NCI-H526 treated with DMSO at 0.1 percent for 48 hours (cell line): ENCODE data around the gene NFATC2.
"Not testable (repeated sequence)": the region's sequence is repeated elsewhere in the genome, so short reads cannot be mapped to it uniquely, and the experiment has no call there.

Source experiments
- DNase-seq: peaks from one replicate; lab custom pipeline; 2025; lab: John Stamatoyannopoulos, UW

Gene NFATC2

DNA sequence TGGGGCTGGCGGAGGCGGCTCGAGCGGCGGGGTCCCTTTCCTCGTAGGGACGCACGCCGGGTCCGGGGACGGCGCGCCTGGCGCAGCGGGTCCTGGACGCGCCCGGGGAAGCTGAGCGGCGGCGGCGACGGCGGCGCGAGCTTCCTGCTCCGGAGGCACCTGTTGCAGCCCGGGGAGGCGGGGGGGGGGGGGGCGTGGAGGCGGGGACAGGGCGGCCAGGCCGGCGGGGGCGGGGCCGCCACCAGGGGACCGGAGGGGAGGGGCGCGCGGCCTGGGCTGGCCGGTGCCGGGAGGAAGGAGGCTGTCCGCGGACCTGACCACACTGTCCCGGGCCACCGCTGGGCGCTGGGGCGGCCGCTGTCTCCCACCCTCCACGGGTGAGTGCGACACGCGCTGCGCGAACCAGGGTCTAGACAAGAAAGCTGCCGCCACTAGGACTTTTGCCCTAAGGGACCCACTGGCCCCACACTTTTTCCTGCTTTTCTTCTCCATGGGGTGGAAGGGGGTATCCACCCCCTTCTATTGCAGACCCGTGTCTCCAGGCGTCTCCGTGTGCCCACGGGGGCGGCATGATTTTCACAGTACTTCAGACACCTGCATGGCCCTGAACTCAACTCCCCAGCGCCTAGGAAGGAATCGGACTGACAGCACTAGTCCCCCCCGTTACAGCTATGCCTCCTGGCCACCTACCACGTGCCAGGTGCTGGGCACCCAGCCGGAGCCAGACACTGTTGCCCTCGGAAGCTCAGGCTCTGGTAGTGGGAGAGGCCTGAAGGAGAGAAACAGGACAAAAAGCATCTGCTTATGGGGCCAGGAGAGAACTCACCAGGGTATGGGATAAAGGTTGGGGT is at the start of gene NFATC2:
Gene NFATC2, minus strand, starts transcription at position 149 of the 851 bp plus-strand sequence. CDS start 220 bp downstream, outside the sequence.
- DNase-seq, result no peak

DNA sequence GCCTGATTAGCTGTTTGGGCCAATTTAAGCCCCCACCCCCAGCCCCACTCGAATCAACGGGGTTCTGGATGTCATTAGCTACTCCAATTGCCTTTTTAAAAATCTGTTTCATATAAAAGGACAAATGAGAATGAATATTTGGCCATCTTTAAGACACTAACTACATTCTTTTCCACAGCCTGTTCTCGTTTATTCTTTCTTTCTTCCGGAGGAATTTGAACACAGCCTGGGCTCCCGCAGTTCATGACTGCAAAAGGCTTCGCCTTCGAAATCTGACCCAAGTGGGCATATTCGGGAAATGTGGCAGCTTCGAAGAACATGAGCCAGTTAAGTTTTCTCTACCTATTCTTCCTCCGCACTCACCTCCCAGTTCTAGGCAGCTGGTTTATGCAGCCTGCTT is 49.4 kb upstream of the NFATC2 start:
- DNase-seq, result no peak

DNA sequence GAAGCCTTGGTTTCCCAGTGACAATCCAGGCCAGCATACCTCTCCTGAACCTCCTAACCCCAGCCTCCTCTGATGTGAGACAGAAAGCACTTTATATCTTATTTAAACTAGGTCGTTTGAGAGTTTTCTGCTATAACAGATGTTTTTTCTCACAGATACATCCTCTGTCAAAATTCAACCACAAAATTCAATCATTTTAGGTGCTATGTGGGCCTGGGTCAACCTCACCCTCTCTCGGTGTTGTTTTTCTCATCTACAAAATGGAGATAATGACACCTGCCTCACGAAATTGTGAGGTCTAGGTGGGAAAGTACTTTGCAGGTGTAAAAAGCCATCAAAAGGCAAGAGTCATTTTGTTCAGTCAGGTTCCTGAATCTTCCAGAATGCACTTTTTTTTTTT is 46.2 kb upstream of the NFATC2 start:
- DNase-seq, result no peak

DNA sequence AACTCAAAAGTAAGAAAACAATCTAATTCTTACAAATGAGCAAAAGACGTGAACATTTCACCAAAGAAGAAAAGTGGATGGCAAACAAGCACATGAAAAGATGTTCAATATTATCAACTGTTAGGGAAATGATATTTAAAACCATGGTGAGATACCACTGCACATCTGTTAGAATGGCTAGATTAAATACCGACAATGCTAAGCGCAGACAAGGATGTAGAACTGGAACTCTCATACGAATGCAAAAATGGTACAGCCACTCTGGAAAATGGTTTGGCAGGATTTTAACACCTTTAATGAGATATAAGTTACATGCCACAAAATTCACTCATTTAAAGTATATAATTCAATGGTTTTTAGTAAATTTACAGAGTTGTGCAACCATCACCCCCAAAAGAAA is 44.6 kb upstream of the NFATC2 start:
- DNase-seq, result peak; percentile 52

DNA sequence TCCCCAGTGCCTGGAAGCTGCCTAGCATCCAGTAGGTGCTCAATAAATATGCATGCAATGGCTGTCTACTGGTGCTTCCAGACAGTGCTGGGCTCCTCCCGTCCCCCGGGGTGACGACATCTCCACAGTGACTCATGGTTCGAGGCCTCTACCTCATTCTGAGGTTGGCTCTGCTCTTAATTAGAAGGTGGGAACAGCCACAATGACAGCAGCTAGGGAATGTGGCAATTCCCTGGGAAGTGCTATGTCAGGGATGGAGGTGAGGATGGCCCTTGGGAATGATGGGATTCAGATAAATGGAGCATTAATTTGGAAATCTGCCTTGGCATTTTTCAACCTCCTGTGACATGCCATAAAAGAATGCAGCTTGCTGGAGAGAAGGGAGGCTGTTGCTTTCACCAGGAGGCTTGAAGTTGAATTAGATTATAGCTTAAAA is 43.5 kb upstream of the NFATC2 start:
- no peak for DNase-seq

DNA sequence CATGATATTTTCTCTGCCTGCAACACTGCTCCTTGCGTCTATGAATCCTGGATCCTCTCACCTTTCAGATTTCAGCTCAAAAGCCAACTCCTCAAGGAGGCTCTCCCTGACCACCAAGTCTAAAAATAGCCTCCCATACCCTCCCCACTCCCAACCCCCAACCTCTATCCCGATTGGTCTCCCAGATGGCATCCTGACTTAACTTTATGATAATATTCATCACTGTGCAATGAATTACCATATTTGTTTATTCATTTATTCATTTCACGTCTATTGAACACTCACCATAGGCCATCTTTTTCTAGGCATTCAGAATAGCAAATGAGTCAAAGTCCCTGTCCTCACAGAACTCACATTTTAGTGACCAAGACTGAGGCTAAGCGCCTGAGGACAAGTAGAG is 42.6 kb upstream of the NFATC2 start:
- no peak for DNase-seq

DNA sequence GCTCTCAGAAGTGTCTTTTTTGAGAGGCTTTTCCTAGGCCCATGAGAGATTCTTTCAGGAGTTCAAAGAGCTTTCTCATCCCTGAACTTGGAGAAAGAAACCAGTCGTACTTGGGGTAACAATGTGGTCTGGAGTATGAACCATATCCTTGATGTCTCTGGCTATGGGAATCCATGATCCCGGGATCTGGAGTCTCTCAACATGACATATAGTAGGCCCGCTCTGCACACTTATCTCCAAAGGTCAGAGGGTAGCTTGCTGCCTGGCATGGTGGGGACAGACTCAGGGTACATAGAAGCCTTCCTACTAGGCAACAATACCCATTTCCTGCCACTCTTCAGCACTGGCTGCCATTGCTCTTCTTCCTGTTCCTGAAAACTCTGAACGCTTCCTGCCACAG is 42.2 kb upstream of the NFATC2 start:
- DNase-seq, result no peak

DNA sequence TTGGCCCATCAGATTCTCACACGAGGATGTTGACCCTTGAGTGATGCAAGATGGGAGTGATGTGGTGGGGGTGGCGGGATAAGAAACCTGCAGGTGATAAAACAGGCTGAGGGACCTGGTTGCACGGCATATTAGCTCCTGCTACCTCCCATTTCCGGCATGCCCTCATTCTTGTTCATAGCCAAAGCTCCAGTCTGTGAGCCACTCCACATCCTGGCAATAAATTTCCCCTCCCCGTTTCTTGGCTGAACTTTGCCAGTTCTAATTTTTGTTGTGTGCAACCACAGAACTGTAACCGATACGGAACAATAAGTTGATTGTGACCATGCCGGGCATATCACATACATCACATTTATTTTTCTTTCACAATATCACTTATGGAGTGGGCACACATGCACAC is 41.6 kb upstream of the NFATC2 start:
- no peak for DNase-seq

DNA sequence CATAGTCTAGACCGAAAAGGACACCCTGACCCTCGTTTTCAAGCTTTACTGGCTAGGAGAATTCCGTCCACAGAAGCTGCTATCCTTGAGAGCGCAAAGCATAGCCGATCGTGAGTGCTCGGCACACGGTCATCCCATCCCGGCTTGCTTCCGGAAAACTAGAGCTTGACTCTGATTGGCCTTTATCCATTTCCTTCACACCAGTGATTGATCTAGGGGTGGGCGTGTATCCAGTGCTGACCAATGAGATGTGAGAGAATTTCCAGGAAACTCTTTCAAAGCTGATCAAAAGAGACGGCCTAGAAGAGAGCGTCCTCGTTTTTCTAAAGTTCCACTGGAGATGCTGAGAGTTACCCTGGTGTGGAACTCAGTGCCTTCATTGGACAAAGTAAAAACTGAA is 41.0 kb upstream of the NFATC2 start:
- no peak for DNase-seq

DNA sequence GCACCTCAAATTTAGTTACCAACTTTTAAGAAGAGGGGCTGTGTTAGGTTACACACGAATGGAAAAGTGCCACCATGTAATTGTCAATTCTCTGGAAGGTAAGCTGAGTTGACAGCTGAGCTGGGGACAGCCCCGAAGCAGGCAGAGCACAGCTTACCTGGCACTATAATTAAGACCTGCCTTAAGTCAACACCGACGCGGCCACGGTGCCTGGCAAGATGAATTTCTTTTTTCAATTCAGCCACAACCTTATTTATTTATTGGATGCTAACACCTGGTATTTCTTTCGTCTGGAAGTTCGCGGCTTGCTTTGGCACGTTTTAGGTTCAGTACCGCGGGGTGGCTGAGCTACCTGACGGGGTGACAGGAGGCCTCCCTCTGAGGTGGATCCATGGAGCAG is 40.6 kb upstream of the NFATC2 start:
- no peak for DNase-seq

DNA sequence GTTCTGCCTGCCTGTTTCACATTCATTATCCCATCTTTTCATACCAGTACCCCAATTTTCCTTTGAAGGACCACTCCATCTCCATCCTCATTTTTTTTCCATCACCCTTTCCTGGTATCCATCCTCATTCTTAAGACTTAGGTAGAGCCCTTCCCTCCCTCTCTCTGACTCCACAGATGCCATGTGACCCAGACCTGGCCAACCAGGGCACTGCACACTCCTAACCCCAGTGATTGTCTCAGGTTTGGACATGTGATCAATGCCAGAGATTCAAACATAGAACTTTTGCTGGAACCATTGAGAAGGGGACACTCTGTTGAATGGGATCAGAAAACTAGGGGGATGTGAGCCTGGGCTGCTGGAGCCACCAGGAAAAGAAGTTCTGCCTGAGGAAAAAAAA is 39.1 kb upstream of the NFATC2 start:
- no peak for DNase-seq

DNA sequence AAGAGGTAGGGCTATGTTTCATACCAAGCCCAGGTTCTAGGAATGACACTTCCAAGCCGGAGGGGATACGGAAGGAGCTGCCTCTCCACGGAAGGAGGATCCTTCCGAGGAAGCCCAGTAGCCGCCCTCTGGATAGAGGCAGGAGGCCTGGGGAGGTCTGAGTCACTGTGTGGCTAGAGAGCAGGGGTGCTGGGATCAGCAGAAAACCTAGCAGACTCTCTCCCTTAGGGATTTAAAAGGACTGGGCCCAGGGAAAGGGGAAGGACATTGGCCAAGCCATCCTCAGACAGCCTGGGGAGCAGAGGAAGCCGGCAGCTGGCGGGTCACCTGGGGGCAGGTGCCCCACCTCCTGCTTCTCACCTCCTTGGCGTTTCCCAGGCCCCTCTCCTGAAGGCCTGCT is 36.6 kb upstream of the NFATC2 start:
- no peak for DNase-seq

DNA sequence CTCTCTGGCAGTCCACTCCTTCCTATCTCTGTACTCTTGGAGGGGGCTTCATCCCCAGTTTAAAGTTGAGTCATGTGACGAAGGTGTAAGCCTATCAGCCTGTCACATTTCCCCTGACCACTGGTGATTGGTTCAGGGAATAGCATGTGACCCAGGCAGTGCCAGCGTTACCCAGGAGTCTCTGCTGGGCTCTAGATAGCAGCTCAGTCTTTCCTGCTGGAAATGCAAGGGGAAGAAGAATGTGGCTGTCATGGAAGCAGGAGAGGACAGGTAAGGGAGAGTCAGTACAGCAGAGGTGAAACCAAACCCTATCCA is 35.6 kb upstream of the NFATC2 start:
- DNase-seq, result no peak

DNA sequence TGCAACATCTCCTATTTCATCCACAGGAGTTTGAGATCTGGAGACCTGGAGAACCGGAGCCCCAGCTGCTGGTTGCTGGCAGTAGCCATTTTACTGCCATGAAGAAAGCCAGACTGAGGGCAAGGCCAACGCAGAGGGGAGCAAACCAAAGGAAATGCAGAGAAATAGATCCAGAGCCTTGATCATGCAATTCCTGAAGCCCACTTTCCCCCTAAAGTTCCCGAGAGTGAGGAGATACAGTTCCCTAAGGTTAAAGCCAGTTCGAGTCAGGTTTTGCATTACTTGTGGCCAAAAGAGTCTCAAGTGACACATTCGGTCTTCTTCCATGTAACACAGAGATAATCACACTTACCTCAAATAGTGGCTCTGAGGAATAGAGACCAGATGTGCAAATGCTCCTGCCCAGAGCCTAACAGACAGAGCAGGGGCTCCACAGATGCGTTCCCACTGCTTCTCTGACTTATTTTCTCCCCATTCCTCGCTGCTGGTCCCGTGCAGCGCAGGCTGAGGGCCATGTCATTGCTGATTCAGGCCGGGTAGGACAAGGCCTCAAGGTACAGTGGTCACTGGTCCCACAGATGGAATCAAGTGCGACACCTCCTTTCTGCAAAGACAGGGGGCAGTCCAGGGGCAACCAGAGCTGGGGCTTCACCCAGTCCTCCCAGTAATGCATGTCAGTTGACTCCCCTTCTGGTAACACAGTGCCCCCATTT is 35.1 kb upstream of the NFATC2 start:
- no peak for DNase-seq

DNA sequence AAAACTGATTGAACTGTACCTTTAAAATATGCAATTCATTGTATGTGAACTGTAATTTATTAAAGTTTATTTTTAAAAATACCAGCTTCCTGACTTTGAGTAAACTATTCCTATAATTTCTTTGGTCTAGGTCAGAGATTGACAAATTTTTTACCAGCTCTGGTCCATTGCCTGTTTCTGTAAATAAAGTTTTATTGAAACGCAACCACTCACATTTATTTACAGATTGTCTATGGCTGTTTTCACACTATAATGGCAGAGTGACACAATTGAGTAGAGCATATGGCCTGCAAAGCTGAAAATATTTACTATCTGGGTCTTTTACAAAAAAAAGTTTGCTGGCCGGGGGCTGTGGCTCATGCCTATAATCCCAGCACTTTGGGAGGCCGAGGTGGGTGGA is 33.0 kb upstream of the NFATC2 start:
- no peak for DNase-seq

DNA sequence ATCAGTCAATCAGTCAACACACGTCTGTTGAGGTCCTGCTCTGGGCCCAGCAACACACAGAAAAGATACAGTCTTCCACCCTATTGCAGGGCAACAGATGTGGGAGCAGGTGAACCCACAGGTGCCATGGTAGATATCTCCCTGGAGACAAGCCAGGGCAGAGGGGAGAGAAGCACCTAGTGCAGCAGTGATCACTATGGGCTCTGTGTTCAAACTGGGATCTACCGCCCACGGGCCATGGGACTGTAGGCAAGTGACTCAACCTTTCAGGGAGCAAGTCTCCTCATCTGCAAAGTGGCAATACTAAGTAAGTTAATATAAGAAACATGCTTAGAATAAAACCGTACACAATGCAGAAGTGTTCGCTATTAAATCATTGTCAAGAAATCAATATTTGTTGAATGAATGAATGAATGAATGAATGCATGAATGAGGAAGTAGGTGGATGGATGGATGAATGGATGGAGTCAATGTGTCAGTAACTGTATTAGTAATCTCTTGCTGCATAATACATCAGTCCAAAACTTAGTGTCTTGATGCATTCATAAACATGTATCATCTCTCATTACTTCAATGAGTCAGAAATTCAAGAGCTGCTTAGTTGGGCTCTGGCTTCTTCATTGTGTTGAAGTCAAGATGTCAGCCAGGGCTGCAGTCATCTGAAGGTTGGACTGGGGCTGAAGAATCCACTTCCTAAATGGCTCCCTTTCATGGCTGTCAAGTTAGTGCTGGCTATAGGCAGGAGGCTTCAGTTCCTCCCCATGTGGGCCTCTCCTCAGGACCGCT is 31.9 kb upstream of the NFATC2 start:
- no peak for DNase-seq

DNA sequence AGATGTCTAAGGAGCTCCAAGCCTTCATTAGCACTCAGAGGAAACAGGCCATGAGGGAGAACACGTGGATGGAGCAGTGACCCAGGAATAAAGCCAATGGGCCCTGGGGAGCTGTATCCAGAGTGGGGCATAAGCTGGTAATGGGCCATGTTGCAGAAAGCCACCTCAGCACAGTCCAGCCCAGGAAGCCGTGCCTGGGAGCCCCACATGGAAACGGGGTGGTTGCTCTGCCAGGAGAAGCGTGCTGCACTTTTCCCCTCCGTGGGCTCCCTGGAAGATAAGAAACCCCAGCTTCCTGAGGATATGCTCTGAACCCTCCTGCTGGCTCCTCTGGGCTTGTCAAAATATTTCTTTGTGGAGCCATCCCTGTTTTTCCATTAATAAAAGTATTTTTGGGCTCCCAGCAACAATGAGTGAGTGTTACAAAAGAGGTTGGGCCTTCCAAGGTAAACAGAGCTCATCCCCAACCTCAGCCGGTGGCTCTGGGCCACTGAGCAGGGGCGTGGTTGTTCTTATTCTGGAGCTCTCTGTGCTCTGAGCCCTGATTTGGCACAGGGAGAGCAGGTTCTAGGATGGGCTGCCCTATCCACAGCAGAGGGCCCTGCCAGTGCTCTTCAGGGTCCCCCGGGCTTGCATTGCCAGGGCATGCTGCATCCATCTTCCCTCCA is 31.2 kb upstream of the NFATC2 start:
- DNase-seq, result no peak

DNA sequence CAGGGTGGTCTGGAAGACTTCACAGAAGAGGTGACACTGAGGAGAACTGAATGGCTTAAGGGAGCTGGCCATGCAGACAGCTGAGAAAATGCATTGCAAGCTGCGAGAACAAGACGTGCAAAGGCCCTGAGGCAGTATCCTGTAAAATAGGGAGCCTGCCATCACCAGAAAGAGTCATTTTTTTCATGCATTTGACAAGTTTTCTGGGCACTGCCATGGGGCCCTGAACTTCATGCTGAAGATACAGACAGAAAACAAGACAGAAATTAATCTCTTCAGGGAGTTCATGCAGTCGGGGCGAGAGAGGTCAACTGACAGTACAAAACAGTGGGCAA is 28.9 kb upstream of the NFATC2 start:
- DNase-seq, result no peak

DNA sequence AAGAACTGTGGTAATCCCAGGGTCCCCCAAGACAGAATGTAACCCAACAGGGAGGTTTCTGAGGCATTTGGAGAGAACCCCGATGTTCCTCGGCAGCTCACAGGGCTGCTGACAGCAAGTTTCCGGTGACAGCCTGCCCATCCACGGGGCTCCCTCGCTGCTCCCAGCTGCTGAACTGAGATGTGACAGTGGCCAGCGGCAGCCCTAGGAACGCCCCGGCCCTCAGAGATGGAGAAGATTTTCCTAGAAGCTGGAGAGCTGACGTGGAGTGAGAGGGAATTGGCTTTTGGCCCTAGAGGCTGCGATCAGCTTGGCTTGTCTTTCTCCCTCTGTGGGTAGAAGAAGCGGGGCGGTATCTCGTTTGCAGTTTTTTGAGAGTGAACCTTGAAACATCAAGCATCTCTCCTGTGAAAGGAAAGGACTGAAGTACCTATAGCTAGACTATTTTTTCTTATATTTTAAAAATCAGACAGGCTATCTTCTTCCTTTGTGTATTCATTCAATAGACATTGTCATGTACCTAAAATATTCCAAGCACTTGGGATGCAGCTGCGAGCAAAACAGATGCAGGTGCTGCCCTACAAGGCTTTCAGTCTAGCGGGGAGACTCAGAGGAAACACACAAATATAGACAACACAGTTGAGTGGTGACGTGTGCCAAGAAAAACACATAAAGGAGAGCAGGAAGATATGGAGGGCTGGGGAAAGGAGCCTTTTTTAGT is 28.4 kb upstream of the NFATC2 start:
- no peak for DNase-seq

DNA sequence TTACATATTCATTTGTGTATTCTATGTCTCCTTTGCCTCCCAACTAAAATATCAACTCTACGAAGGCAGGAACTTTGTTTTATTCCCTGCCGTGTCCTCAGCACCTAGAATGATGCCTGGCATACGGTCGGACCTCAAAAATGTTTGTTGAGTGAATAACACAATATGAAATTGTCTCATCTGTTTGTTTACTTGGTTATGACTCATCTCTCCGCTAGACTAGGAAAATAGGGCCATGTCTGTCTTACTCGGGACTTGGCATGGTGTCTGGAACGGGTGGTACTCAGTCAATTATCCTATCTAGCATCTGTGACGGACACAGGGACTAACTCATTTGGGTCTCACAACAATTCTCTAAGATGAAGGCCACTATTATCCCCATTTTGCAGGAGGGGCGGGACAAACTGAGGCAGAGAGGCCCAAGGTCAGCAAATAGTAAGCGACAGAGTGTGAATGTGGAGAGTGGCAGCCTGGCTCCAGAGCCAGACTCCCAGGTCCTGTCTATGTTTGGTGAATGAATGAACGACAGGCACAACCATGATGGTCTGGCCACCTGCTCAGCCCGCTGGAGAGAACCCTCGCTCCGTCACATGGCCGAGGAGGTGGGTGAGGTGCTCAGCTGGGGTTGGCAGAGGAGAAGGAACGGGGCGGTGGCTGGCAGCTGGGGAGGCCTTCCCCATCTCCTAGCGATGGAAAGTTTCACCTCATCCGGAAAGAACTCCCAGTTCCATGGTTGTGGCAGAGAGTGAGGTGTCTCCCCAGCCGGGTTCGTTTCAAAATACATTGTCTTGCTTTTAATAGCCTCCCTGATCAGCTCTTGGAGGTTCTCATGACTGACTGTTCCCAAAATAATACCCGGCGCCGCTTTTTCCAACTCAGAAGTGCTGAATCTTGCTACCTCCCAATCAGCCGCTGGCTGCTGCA is 27.6 kb upstream of the NFATC2 start:
- DNase-seq, result no peak

DNA sequence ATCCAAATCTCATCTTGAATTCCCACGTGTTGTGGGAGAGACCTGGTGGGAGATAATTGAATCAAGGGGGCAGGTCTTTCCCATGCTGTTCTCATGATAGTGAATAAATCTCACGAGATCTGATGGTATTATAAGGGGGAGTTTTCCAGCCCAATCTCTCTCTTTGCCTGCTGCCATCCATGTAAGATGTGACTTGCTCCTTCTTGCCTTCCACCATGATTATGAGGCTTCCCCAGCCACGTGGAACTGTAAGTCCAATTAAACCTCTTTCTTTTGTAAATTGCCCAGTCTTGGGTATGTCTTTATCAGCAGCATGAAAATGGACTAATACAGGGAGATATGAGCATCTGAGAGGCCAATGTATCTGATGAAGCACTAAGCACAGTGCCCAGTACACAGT is 26.0 kb upstream of the NFATC2 start:
- DNase-seq, result not testable (repeated sequence)
